ENCODE results near the gene SCARB1. TPM values are rescaled to one million over a fixed set of nuclear protein-coding genes. Genes with fewer than 3 reads are reported as not detected.

The SCARB1 gene
- total and polyA plus RNA-seq, 2 of the 13 experiments (the other 11 are each of a cell fraction or from before 2014, with no cell fraction given), result 63.4 to 160 TPM

DNA sequence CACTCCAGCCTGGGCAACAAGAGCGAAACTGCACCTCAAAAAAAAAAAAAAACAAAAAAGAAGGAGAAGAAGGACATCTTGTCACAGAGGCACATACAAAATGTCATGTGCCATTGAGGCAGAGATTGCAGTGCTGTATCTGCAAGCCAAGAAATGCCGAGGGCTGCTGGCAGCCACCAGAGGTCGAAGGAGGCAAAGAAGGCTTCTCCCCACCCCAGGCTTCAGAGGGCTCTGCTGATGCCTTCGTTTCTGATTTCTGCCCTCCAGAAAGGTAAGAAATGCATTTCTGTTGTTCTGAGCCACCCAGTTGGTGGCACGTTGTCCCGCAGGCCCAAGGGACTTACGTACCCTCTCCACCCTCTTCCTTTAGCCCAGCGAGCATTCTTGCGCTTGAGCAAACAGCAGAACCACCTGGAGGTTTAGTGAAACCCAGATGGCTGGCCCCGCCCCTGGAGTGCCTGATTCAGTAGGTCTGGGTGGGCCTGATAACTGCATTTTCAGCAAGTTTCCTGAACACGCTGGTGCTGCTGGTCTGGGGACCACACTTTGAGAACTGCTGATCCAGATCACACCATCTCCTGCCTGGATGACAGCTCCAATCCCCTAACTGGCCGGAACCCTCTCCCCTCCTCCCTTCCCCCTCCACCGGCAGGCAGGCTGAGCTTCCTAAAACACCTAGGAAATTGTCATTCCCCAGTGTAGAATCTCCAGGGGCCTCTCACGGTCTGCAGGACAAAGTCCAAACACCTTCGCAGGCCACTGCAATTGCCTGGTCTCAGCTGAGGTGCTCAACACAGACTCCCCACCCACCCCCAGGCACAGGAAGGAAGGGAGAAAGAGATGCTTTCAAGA, 21.1 kb upstream of the SCARB1 start (continued):
- TF ChIP-seq, protein P1, sequence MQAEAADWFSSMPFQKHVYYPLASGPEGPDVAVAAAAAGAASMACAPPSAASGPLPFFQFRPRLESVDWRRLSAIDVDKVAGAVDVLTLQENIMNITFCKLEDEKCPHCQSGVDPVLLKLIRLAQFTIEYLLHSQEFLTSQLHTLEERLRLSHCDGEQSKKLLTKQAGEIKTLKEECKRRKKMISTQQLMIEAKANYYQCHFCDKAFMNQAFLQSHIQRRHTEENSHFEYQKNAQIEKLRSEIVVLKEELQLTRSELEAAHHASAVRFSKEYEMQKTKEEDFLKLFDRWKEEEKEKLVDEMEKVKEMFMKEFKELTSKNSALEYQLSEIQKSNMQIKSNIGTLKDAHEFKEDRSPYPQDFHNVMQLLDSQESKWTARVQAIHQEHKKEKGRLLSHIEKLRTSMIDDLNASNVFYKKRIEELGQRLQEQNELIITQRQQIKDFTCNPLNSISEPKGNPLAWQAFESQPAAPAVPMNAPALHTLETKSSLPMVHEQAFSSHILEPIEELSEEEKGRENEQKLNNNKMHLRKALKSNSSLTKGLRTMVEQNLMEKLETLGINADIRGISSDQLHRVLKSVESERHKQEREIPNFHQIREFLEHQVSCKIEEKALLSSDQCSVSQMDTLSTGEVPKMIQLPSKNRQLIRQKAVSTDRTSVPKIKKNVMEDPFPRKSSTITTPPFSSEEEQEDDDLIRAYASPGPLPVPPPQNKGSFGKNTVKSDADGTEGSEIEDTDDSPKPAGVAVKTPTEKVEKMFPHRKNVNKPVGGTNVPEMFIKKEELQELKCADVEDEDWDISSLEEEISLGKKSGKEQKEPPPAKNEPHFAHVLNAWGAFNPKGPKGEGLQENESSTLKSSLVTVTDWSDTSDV (CRISPR knock-in tag; IDR thresholded peaks at IDR 0.05), result no peak
- TF ChIP-seq ZNF451 (CRISPR knock-in tag; IDR thresholded peaks at IDR 0.05) (no peak), ZNF430 (CRISPR knock-in tag; IDR thresholded peaks at IDR 0.05) (no peak), ZKSCAN5 (CRISPR knock-in tag; IDR thresholded peaks at IDR 0.05) (no peak), ZNF484 (CRISPR knock-in tag; IDR thresholded peaks at IDR 0.05; ENCODE audit: borderline replicate concordance, low read depth) (no peak), KLF12 (CRISPR knock-in tag; IDR thresholded peaks at IDR 0.05; ENCODE audit: borderline replicate concordance) (no peak), ZNF547 (CRISPR knock-in tag; IDR thresholded peaks at IDR 0.05) (no peak), CHCHD3 (CRISPR knock-in tag; IDR thresholded peaks at IDR 0.05) (no peak), MIER3 (CRISPR knock-in tag; IDR thresholded peaks at IDR 0.05; ENCODE audit: borderline replicate concordance) (no peak), ZNF703 (CRISPR knock-in tag; IDR thresholded peaks at IDR 0.05; ENCODE audit: borderline replicate concordance) (no peak), NFRKB (IDR thresholded peaks at IDR 0.05) (no peak), ZC3H13 (CRISPR knock-in tag; IDR thresholded peaks at IDR 0.05) (no peak), ZNF441 (CRISPR knock-in tag; IDR thresholded peaks at IDR 0.05; ENCODE audit: borderline replicate concordance) (no peak), ZSCAN21 (CRISPR knock-in tag; IDR thresholded peaks at IDR 0.05; ENCODE audit: borderline replicate concordance) (no peak), SETDB1 (CRISPR knock-in tag; IDR thresholded peaks at IDR 0.05; ENCODE audit: borderline replicate concordance) (no peak), IKZF1 (IDR thresholded peaks at IDR 0.05) (no peak), DR1 (CRISPR knock-in tag; IDR thresholded peaks at IDR 0.05) (no peak), HMG20A (CRISPR knock-in tag; IDR thresholded peaks at IDR 0.05; ENCODE audit: borderline replicate concordance) (no peak)
- TF ChIP-seq, protein P2, sequence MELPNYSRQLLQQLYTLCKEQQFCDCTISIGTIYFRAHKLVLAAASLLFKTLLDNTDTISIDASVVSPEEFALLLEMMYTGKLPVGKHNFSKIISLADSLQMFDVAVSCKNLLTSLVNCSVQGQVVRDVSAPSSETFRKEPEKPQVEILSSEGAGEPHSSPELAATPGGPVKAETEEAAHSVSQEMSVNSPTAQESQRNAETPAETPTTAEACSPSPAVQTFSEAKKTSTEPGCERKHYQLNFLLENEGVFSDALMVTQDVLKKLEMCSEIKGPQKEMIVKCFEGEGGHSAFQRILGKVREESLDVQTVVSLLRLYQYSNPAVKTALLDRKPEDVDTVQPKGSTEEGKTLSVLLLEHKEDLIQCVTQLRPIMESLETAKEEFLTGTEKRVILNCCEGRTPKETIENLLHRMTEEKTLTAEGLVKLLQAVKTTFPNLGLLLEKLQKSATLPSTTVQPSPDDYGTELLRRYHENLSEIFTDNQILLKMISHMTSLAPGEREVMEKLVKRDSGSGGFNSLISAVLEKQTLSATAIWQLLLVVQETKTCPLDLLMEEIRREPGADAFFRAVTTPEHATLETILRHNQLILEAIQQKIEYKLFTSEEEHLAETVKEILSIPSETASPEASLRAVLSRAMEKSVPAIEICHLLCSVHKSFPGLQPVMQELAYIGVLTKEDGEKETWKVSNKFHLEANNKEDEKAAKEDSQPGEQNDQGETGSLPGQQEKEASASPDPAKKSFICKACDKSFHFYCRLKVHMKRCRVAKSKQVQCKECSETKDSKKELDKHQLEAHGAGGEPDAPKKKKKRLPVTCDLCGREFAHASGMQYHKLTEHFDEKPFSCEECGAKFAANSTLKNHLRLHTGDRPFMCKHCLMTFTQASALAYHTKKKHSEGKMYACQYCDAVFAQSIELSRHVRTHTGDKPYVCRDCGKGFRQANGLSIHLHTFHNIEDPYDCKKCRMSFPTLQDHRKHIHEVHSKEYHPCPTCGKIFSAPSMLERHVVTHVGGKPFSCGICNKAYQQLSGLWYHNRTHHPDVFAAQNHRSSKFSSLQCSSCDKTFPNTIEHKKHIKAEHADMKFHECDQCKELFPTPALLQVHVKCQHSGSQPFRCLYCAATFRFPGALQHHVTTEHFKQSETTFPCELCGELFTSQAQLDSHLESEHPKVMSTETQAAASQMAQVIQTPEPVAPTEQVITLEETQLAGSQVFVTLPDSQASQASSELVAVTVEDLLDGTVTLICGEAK (IDR thresholded peaks at IDR 0.05), result no peak
- TF ChIP-seq, protein P2 (CRISPR knock-in tag; IDR thresholded peaks at IDR 0.05), result peak; percentile 44; the same call in 1 of the 2 replicates
